Activated CD4-positive, alpha-beta T cell treated with anti-CD3 and anti-CD28 coated beads, Interleukin-2, amount 50 U/mL, for 16 hours (primary cell): Measurements from ENCODE around the gene RXFP1.
A peak's percentile ranks its signal among the peaks of the same experiment; 100 is the strongest.
"Not testable (repeated sequence)": the region's sequence is repeated elsewhere in the genome, so short reads cannot be mapped to it uniquely, and the experiment has no call there.

Experiments
- DNase-seq: peaks from one replicate; pipeline ENCODE4 v3.0.0-alpha.2; 2020

The RXFP1 gene

DNA sequence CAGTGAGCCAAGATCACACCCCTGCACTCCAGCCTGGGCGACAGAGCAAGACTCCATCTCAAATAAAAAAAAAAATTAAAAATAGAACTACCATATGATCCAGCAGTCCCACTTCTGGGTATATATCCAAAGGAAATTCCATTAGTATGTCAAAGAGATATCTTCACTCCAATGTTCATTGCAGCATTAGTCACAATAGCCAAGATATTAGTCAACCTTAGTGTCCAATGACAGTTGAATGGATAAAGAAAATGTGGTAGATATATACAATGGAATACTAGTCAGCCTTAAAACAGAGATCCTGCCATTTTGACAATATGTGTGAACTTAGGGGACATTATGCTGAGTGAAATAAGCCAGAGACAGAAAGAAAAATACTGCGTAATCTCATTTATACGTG, 100.6 kb downstream of the RXFP1 start:
- no peak for DNase-seq

DNA sequence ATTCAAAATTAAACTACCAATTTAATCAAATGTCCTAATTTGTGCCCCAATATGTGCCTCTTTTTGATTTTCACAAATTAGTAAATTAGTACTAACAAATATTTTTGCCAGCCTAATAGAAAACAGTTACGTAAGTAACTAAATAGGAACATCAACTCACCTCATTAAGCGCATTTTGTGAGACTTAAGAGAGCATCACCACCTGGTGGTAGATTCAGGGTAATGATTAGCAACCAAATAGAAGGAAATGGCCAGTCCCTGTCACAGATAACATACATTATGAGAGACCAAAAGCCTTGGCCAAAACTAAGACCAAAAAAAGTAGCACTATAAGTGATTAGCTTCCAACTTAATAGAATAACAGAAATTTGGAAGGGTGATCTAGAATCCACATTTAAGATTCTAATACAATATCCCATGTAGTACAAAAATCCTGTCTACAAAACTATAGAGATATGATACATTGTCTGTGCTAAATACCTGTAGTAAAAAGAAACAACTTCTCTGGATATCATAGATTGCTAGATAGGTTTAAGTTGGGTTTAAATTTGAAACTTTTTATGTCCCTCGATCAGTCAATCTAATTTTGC, 103.3 kb downstream of the RXFP1 start:
- DNase-seq, result peak; percentile 23

DNA sequence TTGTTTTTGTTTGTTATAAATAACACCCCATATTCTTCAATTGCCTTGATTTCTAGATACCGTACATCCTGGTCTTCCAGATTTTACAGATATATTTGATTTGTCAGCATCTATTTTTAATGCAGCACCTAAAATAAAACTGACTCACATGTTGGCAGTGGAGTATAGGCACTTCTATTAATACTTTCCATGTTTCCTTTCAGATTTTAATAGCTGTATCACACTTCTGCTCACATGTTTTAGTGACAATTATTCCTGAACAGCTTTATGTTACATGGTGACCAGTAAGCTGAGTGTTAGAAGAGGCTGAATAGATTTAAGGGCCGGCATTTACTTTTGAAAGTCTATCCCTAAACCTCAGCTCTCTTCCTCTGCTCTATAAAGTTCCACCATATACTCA, 103.9 kb downstream of the RXFP1 start:
- DNase-seq, result no peak

DNA sequence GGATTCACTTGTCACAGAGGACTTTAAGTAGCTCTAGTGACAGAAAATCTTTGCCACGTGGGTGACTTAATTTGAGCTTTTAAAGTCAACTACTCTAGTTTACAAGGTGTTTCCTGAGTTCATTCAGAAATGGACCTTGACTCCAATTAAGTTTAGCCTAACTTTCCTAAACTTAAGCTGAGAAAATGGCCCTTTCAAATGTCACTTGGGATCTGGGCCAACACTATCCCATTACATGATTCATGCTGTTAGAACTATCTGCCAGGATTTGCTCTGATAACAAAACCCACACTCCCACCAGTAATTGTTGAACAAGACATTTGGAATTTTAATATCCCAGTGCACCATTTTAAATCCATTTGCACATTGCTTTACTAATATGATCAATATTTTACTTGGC, 109.2 kb downstream of the RXFP1 start:
- no peak for DNase-seq

DNA sequence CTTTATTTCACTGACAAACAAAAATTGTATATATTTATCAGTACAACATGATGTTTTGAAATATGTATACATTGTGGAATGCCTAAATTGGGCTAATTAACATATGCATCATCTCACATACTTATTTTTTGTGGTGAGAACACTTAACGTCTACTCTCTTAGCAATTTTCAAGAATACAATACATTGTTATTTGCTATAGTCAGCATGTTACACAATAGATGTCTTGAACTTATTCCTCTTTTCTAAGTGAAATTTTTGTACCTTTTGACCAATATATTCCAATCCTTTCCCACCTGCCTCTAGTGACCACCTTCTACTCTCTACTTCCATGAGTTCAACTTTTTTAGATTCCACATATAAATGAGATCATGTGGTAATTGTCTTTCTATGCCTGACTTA, 114.9 kb downstream of the RXFP1 start:
- no peak for DNase-seq

DNA sequence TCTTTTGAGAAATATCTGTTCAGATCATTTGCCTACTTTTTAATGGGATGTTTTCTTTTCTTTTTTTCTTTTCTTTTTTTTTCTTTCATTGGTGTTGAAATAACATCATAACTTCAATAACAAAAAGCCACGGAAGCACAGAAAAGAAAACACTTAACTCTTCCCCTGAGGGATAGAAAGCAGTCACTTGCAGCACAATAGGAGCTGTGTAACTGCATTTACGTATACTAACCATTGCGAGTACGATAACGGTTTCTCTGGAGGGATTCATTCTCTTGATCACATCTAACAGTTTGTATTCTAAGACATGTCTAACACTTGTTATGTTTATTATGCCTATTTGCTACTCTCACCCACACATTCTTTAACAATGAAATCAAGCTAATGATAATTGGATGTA, 122.7 kb downstream of the RXFP1 start:
- DNase-seq, result no peak

DNA sequence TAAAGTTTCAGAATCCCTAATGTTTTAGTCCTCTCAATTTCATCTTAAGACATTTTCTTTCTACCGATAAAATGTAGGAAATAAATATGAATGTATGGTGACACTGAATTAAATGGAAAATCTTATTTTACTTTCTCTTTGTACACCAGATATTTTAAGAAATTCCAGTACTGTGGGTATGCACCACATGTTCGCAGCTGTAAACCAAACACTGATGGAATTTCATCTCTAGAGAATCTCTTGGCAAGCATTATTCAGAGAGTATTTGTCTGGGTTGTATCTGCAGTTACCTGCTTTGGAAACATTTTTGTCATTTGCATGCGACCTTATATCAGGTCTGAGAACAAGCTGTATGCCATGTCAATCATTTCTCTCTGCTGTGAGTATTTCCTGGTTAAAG, 123.1 kb downstream of the RXFP1 start:
- no peak for DNase-seq

DNA sequence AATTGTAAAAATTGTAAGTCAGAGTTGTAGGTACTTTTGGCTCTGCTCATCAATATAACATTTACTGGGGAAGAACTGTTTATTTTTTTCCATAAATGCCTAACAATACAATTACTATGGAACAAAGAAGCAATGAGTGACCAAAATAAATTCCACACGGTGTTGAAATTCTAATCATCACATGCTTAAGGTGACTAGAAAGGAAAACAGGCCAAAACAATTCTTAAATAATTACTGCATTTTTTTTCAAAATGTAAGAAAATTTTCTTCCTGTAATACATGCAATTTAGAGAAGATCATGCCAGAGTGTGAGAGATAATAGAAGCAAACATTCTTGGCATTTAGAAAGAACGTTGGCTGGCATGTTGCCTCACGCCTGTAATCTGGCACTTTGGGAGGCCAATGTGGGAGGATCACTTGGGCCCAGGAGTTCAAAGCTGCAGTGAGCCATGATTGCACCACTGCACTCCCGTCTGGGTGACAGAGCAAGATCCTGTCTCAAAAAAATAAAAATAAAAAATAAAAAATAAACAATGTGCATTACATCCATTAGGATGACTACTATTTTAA, 127.5 kb downstream of the RXFP1 start:
- DNase-seq, result no peak

DNA sequence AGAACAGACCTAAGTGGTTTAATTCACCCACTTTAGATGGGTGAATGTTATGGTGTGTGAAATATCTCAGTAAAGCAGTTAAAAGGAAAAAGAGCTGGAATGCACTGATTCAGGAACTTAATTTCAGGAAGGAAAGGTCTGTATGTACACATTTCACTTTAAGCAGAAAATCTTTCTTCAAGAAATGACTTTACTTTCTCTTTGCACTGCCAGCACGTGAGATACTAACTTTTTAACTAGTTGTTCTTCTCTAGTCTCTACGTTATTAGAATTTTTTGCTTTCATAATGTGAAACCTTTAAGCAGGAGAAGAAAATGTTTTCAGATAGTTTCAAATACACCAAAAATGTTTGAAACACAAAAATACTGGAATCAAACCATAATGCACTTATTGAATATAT, 131.2 kb downstream of the RXFP1 start:
- DNase-seq, result no peak

DNA sequence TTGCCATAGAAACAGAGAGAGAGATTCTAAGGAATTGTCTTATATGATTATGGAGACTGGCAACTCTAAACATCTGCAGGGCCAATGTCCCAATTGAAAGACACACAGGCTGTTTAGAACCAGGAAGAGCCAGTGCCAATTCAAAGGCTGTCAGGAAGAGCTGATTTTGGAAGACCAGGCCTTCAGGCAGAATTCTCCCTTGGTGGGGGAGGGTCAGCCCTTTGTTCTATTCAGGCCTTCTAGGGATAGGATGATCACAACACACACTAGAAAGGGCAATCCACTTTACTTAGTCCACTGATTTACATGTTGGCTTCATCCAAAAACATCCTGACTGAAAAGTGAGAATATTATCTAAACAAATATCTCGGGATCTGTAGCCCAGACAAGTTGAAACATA, 134.8 kb downstream of the RXFP1 start:
- DNase-seq, result no peak

DNA sequence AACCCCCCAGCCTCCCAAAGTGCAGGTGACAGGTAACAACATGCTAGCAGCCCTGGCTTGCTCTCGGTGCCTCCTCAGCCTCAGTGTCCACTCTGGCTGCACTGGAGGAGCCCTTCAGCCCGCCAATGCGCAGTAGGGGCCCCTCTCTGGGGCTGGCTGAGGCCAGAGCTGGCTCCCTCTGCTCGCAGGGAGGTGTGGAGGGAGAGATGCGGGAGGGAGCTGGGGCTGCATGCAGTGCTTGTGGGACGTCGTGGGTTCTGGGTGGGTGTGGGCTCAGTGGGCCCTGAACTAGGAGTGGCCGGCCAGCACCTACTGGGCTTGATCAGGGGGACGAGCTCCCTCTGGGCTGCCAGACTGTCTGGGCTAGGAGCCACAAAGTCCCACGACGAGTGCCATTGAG, 135.6 kb downstream of the RXFP1 start:
- no peak for DNase-seq

DNA sequence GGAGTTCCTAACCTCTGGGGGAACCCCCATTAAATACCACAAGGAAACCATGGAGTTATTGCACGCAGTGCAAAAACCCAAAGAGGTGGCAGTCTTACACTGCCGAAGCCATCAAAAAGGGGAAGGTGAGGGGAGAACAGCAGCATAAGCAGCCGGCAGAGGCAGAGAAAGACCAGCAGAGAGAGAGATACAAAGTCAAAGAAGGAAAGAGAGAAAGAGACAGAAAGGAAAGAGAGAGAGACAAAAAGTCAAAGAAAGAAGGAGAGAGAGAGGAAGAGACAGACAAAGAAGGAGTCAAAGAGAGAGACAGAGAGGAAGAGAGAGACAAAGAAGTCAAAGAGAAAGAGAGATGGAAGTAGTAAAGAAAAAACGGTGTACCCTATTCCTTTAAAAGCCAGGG, 141.6 kb downstream of the RXFP1 start:
- not testable (repeated sequence) for DNase-seq

DNA sequence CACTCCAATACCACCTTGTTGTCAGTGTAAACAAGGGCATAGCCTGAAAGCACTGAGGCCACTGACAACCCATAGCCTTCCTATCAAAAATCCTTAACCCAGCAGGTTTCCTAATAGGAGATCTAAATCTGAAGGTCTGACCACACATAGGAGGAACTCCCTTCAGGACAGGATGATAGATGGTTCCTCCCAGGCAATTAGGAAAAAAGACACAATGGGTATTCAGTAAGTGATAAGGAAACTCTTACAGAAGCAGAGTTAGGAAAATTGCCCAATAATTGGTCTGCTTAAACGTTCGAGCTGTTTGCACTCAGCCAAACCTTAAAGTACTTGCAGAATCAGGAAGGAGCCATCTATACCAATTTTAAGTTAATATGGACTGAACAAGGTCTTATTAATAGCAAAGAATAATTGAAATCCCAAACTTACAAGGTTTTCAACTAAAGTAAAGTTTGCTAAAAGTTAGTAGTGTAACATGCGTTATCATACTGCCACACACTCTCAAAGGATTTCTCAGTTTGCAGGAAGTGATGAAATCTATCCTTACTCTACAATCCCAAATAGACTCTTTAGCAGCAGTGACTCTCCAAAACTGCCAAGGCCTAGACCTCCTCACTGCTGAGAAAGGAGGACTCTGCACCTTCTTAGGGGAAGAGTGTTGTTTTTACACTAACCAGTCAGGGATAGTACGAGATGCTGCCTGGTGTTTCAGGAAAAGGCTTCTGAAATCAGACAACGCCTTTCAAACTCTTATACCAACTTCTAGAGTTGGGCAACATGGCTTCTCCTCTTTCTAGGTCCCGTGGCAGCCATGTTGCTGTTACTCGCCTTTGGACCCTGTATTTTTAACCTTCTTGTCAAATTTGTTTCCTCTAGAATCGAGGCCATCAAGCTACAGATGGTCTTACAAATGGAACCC, 142.3 kb downstream of the RXFP1 start:
- not testable (repeated sequence) for DNase-seq

DNA sequence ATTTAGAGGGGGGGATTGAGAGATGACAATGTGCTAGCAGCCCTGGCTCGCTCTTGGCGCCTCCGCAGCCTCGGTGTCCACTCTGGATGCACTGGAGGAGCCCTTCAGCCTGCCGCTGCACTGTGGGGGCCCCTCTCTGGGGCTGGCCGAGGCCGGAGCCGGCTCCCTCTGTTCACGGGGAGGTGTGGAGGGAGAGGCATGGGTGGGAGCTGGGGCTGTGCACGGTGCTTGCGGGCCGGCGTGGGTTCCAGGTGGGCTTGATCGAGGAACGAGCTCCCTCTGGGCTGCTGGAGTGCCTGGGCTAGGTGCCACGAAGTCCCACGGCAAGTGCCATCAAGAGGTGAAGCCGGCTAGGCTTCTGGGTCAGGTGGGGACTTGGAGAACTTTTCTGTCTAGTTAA, 143.1 kb downstream of the RXFP1 start:
- DNase-seq, result no peak

DNA sequence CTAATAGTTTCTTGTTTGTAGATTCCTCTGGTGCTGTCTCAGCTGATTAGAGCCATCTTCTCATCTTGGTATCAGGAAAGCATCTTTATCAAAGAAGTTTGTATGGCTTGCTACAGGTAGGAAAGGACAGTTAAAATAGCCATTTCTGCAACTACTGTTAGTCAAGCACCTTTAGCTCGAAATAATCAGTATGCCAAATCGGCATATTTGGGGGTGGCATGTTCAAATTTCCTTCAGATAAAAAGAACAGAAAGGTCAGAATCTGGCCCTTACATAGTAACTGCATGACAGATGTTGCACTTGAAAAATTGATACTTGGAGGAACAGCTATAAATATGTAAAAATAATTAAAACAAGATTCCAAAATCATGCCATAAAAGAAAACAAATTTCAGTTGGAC, 145.2 kb downstream of the RXFP1 start:
- no peak for DNase-seq

DNA sequence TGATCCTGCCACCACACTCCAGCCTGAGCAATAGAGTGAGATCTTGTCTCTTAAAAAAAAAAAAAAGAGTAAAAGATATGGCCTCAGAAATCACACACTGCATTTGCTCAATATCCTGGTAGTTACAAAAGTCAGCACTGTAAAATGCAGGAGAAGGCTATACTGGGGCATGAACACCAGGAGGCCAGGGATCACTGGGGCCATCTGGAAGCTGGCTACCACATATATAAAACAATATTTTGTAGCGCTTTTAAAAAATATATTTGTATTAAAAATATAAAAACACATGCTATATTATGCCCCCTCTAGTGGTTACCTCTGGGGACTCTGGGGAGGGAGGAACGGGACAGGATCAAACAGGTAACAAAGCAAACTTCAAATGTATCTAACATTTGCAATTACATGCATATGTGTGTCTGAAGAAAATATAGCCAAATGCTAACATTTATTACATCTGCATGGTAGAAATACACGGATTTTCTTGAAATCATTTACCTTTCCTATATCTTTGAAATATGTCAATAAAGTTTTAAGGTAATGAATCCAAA, 146.0 kb downstream of the RXFP1 start:
- peak; percentile 26 for DNase-seq

DNA sequence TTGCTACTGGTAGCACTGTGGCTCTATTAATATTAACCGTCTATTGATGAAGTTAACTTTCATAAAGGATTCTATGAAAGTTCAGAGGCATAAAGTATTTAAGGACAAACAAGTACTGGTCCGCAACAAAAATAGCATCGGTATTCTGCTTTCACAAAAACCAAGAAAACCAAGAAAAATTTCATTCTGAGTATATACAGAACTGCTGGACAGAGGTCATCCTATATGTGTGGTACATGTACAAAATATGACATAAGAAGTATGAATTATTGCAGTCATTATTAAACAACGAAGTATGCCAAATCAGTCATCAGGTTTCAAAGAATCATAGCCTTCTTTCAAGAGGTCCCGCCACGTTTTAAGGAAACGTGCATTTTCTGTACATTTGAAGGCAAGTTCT, 147.6 kb downstream of the RXFP1 start:
- DNase-seq, result no peak

DNA sequence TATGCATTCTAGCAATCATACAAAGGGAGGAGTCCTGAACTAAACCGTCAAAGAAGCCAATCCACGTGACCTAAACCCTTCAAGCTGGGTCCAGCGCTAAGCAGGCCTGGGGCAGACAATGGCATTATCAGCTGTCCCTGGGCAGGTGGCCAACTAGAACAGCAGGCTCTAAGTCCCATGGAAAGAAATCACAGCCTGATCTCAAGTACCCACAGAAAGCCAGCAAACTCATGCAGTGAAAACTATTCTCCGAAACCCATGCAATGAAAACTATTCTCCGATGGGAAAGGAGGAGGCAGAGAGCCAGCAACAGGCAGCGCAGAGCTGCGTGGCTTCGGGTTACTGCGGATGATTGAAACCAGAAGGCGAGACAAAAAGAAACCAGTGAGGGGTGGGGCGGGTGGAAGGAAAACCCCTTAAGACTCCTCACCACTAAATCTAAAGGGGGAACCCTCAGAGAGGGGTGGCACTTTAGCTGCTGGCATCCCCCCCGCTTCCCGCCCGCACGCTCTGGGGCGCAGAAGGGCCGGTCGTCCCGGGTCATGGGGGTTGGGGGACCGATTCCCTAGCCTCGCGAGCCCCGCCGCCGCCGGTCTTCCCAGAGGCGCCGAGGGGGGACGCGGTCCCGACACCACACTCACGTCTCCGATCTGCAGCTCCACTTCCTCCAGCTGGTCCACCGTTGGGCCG, 149.4 kb downstream of the RXFP1 start:
- peak; percentile 78 for DNase-seq

DNA sequence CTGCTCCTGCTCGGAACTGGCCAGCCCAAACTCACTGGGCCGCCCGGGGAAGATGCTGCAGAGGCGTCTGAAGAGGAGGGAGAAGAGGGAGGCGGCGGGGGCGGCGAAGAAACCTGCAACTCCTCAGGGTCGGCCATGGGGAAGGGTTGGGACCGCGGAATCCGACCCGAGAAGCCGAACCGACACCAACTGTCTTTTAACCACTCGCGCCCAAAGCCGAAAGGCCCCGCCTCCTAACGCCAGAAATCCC, 149.9 kb downstream of the RXFP1 start, which contains the start of gene C4orf46:
C4orf46 (minus strand) TSS at position 223 of the 250 bp plus-strand sequence; CDS start at position 137, 86 bp downstream.
- no peak for DNase-seq

DNA sequence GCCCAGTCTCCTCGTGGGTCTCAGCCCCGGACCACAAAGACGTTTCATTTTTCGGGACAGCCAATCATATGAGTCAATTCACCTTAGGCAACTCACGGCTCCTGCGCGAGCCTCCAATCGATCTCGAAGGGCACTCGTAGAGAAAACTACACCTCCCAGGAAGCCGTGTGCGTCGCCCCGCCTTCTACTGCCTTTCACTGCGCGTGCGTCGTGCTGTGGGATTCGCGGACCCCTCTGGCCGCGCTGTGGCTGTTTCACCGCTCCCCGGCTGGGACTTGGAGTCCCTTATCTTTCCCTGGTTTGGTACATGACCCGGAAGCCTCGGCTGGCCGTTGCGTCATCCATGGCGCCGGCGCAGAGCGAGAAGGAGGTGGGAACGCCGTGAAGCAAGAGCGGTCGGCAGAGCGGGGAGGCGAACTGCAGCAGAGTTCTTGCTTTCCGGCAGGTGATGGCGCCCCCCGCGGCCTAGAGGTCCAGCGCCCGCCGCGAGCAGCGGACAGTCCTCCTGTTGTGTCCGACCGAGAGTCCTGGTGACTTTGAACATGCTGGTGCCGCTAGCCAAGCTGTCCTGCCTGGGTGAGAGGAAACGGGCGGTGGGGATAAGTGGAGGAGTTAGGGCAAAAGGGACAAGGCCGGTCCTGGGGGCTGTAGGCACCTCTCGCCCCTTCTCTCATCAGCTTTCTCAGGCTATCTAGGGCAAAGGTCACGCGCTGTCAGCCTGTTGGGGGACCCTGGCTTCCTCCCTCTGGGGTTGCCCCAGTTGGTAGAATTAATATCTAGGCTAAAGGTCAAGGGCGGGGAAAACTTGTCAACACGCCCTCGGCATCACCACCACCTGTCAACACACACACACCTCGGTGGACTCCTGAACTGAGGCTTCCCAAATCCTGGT, 150.5 kb downstream of the RXFP1 start, which contains the start of gene ETFDH:
ETFDH (plus strand) TSS at position 382 of the 892 bp plus-strand sequence; CDS start at position 543, 161 bp downstream.
- DNase-seq, result peak; percentile 99

DNA sequence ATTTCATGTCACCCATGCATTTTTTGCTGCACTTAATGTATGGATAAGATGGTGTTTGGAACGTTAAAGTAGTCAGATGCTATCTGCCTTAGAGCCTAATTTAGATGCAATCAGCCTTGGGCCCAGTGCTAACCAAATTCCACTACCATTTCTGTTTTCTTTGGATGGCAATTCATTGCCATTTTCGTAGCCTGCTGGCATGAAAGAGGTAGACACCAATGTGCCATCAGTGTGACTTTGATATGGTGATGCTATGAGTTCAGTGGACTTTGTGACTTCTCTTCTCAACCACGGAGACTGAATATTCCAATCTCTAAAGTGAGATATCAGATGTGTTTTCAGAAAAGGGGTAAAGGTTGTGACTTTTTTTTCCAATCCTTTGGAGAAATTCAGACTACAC, 152.0 kb downstream of the RXFP1 start:
- no peak for DNase-seq

DNA sequence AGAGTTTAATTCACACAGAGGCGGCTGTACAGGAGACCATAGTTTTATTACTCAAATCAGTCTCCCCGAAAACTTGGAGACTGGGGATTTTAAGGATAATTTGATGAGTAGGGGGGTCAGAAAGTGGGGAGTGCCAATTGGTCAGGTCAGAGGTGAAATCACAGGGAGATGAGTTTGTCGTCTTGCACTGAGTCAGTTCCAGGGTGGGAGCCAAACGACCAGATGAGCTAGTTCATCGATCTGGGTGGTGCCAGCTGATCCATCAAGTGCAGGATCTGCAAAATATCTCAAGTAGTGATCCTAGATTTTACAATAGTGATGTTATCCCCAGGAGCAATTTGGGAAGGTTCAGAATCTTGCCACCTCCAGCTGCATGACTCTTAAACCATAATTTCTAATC, 154.4 kb downstream of the RXFP1 start:
- no peak for DNase-seq
